CD14-positive monocyte (primary cell): ENCODE measurements around the gene SLC13A3. TPM values are rescaled to one million over a fixed set of nuclear protein-coding genes. Genes with fewer than 3 reads are reported as not detected.

ENCODE experiments used
- DNase-seq, 3 donors: peaks; one replicate each; pipeline ENCODE4 v3.0.0-alpha.2; 2011 to 2022
- H2AFZ ChIP-seq: 2 replicates; pipeline ENCODE4 v1.6.0; 2012; ENCODE audit warnings: mild to moderate bottlenecking, low read depth, low read length, inconsistent platforms; ENCODE audit not compliant: insufficient read depth, poor library complexity, severe bottlenecking
- H3K27ac ChIP-seq, 2 donors: 1 replicate in 1 of 2; 2 replicates in 1 of 2; pipeline ENCODE4 v1.5.1; 2012 to 2013; ENCODE audit warnings: low read length in 2 of 2, control low read depth in 1 of 2, inconsistent platforms in 1 of 2, low read depth in 1 of 2, mild to moderate bottlenecking in 1 of 2
- H3K27me3 ChIP-seq, 2 donors: one replicate each; pipeline versions ENCODE4 v1.6.0 to v1.6.1; 2011 to 2013; ENCODE audit warnings: low read length in 2 of 2; ENCODE audit not compliant: control insufficient read depth in 2 of 2, insufficient read depth in 2 of 2
- H3K36me3 ChIP-seq, 2 donors: replicated peaks in 1 of 2; 1 replicate in 1 of 2; 2 replicates in 1 of 2; pipeline versions ENCODE4 v1.5.1 to v1.6.1; 2012 to 2013; ENCODE audit warnings: low read length in 2 of 2, control low read depth in 1 of 2, inconsistent platforms in 1 of 2, mild to moderate bottlenecking in 1 of 2; ENCODE audit not compliant: insufficient read depth in 2 of 2, control insufficient read depth in 1 of 2
- H3K4me1 ChIP-seq, 2 donors: 1 replicate in 1 of 2; 2 replicates in 1 of 2; pipeline versions ENCODE4 v1.5.1 to v1.6.1; 2012 to 2013; ENCODE audit warnings: low read length in 2 of 2, control low read depth in 1 of 2, inconsistent platforms in 1 of 2, mild to moderate bottlenecking in 1 of 2, moderate library complexity in 1 of 2; ENCODE audit not compliant: insufficient read depth in 2 of 2, control insufficient read depth in 1 of 2
- H3K4me2 ChIP-seq: replicated peaks from 2 replicates; pipeline ENCODE3; 2012; ENCODE audit warnings: low read length, moderate library complexity, mild to moderate bottlenecking; ENCODE audit not compliant: poor library complexity, severe bottlenecking; ENCODE audit errors: extremely low read depth
- H3K4me3 ChIP-seq, 3 experiments: fragments of 200-600 bp in 1 of 3; sonication (generic) in 1 of 3; replicated peaks in 1 of 3; 1 replicate in 2 of 3; 2 replicates in 1 of 3; pipeline ENCODE4 v1.5.1; 2011 to 2013; ENCODE audit warnings: low read length in 3 of 3, mild to moderate bottlenecking in 3 of 3, control low read depth in 2 of 3, low read depth in 2 of 3, inconsistent platforms in 1 of 3, moderate library complexity in 1 of 3
- H3K79me2 ChIP-seq: 2 replicates; pipeline ENCODE4 v1.6.0; 2012; ENCODE audit warnings: mild to moderate bottlenecking, control low read depth, inconsistent platforms, low read length, moderate library complexity; ENCODE audit not compliant: insufficient read depth
- H3K9ac ChIP-seq: 2 replicates; pipeline ENCODE4 v1.6.0; 2017; ENCODE audit warnings: low read length, mild to moderate bottlenecking; ENCODE audit not compliant: insufficient read depth, poor library complexity, severe bottlenecking
- H3K9me3 ChIP-seq, 2 donors: replicated peaks in 1 of 2; 1 replicate in 1 of 2; 2 replicates in 1 of 2; pipeline versions ENCODE4 v1.5.1 to v1.6.1; 2012 to 2013; ENCODE audit warnings: low read length in 2 of 2, control low read depth in 1 of 2; ENCODE audit not compliant: control insufficient read depth in 1 of 2, insufficient read depth in 1 of 2
- H4K20me1 ChIP-seq: 2 replicates; pipeline ENCODE4 v1.6.0; 2012; ENCODE audit warnings: mild to moderate bottlenecking, low read length, control low read depth, moderate library complexity; ENCODE audit not compliant: insufficient read depth
- H3K27ac Mint-ChIP-seq, 7 donors: one replicate each; pipeline ENCODE4 v1.8.0; 2020; ENCODE audit warnings: mild to moderate bottlenecking in 7 of 7, mixed read lengths in 7 of 7, moderate library complexity in 6 of 7, inconsistent platforms in 2 of 7
- H3K27me3 Mint-ChIP-seq, 3 donors: one replicate each; pipeline ENCODE4 v1.8.0; 2021 to 2022; ENCODE audit warnings: low read depth in 3 of 3, mild to moderate bottlenecking in 3 of 3, mixed read lengths in 3 of 3, moderate library complexity in 3 of 3, inconsistent platforms in 1 of 3
- H3K36me3 Mint-ChIP-seq, 2 donors: one replicate each; pipeline ENCODE4 v1.8.0; 2020; ENCODE audit warnings: mixed read lengths in 2 of 2, inconsistent platforms in 1 of 2, mild to moderate bottlenecking in 1 of 2
- H3K4me1 Mint-ChIP-seq: one replicate; pipeline ENCODE4 v1.8.0; 2020; ENCODE audit warnings: mild to moderate bottlenecking, mixed read lengths
- H3K4me3 Mint-ChIP-seq, 2 donors: one replicate each; pipeline ENCODE4 v1.8.0; 2020; ENCODE audit warnings: mild to moderate bottlenecking in 2 of 2, mixed read lengths in 2 of 2, moderate library complexity in 1 of 2
- H3K9me3 Mint-ChIP-seq, 7 donors: one replicate each; pipeline ENCODE4 v1.8.0; 2020 to 2022; ENCODE audit warnings: mixed read lengths in 7 of 7, mild to moderate bottlenecking in 6 of 7, moderate library complexity in 6 of 7, inconsistent platforms in 2 of 7
- CTCF ChIP-seq: fragments of 200-600 bp; IDR thresholded peaks from one replicate; pipeline ENCODE4 v1.8.0; 2022; ENCODE audit warnings: antibody characterized with exemption, mild to moderate bottlenecking
- whole genome bisulfite sequencing: methylation state at CpG from one replicate; pipeline ENCODE4 v1.1.5; 2013; ENCODE audit warnings: missing lambda C conversion rate; ENCODE audit not compliant: insufficient coverage; 5-methylcytosine and 5-hydroxymethylcytosine counted together
- intact Hi-C, 2 donors: fragments of 100-400 bp; cut with micrococcal nuclease; formaldehyde crosslinking; loops; one replicate each; pipeline versions ENCODE4 v1.15.0 to v1.15.1; 2023
- polyA plus RNA-seq, 3 donors: library from polyadenylated mRNA; depleted of rRNA in 1 of 3; unstranded in 2 of 3; stranded (reverse) in 1 of 3; fragments of 300-500 nt in 2 of 3; fragments of >200 nt in 1 of 3; fragmentation: Illumina TruSeq in 2 of 3; gene quantifications; 1 replicate in 2 of 3; 2 replicates in 1 of 3; pipeline ENCODE4 v1.2.3, GENCODE V29; 2012 to 2021

Gene SLC13A3
- polyA plus RNA-seq, 3 donors, result 0.04 TPM; not detected in 2

DNA sequence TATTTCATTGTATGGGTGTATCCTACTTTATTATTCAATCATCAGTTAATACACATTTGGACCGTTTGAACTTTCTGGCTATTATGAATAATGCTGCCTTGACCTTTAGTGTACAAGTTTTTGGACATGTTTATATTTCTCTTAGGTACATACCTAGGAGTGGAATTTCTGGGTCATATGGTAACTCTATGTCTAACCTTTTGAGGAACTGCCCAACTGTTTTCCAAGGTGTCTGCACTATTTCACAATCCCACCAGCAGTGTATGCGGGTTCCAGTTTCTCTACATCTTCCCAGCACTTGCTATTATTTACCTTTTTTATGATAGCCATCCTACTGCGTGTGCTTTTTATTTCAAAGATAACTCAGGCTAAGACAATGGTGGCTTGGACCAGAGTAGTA lies 14.3 kb upstream of the SLC13A3 start:
- Mint-ChIP-seq H3K36me3 (no peaks in the 10 kb centered on the region), H3K4me1 (no peaks in the 10 kb centered on the region), H3K27me3 (peaks cover 3 to 5% (median 4%) of the 10 kb centered on the region in 3 donors), H3K27ac (no peak overlapping the region), H3K4me3 (no peak overlapping the region), H3K9me3 (peaks cover 1 to 9% (median 6%) of the 10 kb centered on the region in 7 donors)
- Histone ChIP-seq H3K4me1 (no peaks in the 10 kb centered on the region), H3K9me3 (peaks cover 4 to 5% of the 10 kb centered on the region in 2 donors), H3K79me2 (no peaks in the 10 kb centered on the region), H3K4me3 (no peak overlapping the region), H3K36me3 (no peaks in the 10 kb centered on the region), H2AFZ (no peak overlapping the region), H3K27me3 (no peaks in the 10 kb centered on the region), H3K4me2 (no peak overlapping the region), H4K20me1 (no peaks in the 10 kb centered on the region), H3K27ac (no peak overlapping the region), H3K9ac (no peak overlapping the region)
- TF ChIP-seq CTCF, result no peak
- intact Hi-C loops, result no loop called here
- DNase-seq, result no peak
- 60% methylated on average over 1 of the region's 3 CpGs for WGBS

DNA sequence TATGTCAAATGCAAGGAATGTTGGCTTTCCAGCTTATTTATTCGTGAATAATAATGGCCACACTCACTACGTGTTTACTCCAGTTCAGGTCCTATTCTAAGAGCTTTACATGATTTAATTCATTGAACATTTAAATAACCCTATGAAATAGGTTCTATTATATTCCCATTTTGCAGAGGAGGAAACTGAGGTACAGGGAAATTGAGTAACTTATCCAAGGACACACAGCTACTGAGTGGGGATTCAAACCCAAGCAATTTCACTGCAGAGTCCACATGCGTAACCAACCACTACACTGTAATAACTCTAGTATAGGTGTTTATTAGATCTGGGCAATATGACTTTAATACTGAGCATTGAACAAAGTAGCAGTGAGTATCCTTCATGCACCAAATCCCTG lies 12.3 kb upstream of the SLC13A3 start:
- Mint-ChIP-seq H3K27me3 (peaks cover 6 to 9% (median 7%) of the 10 kb centered on the region in 3 donors), H3K27ac (no peak overlapping the region), H3K4me1 (no peaks in the 10 kb centered on the region), H3K9me3 (peaks cover 0 to 2% (median 0%) of the 10 kb centered on the region in 7 donors), H3K36me3 (no peaks in the 10 kb centered on the region), H3K4me3 (no peak overlapping the region)
- Histone ChIP-seq H3K4me3 (no peak overlapping the region), H3K9me3 (no peaks in the 10 kb centered on the region), H3K4me1 (no peaks in the 10 kb centered on the region), H3K27me3 (no peaks in the 10 kb centered on the region), H3K79me2 (no peaks in the 10 kb centered on the region), H3K9ac (no peak overlapping the region), H3K4me2 (no peak overlapping the region), H4K20me1 (no peaks in the 10 kb centered on the region), H2AFZ (no peak overlapping the region), H3K27ac (no peak overlapping the region), H3K36me3 (no peaks in the 10 kb centered on the region)
- DNase-seq, result no peak
- intact Hi-C loops, result no loop called here
- no CpG with 5 or more reads among the region's 3 CpGs for WGBS
- TF ChIP-seq CTCF, result no peak
